Suprapubic skin (tissue), 4 donors: Measurements from ENCODE around the gene CAPN11.

Experiments
- CTCF ChIP-seq, 2 donors: fragments of 200-600 bp in 1 of 2; fragments of 450-650 bp in 1 of 2; sonication (generic) in 1 of 2; IDR thresholded peaks; one replicate each; pipeline ENCODE4 v1.5.1; 2016 to 2019; ENCODE audit warnings: antibody characterized with exemption in 2 of 2, mild to moderate bottlenecking in 1 of 2, moderate library complexity in 1 of 2
- POLR2A ChIP-seq, 2 donors: fragments of 450-650 bp; IDR thresholded peaks; one replicate each; pipeline ENCODE4 v1.6.1; 2017; ENCODE audit warnings: antibody characterized with exemption in 2 of 2, mild to moderate bottlenecking in 2 of 2, moderate library complexity in 2 of 2
- POLR2AphosphoS5 ChIP-seq, 3 donors: sonication (generic); formaldehyde crosslinking; IDR thresholded peaks; one replicate each; pipeline ENCODE4 v1.6.1; 2017; ENCODE audit warnings: antibody characterized with exemption in 3 of 3

GRCh38 chr6:44233567-44234100 is 75.0 kb downstream of the CAPN11 start:
- TF ChIP-seq CTCF (IDR thresholded peaks at IDR 0.05) (no peak), POLR2A (IDR thresholded peaks at IDR 0.05) (no peak), POLR2AphosphoS5 (IDR thresholded peaks at IDR 0.05) (no peak)
